WTC11 (cell line): Measurements from ENCODE around the gene PEX1. TPM values are rescaled to one million over a fixed set of nuclear protein-coding genes. Genes with fewer than 3 reads are reported as not detected.
A peak's percentile ranks its signal among the peaks of the same experiment; 100 is the strongest.
"Not testable (repeated sequence)": the region's sequence is repeated elsewhere in the genome, so short reads cannot be mapped to it uniquely, and the experiment has no call there.

Source experiments
- ATAC-seq: fragments of 200-7000 bp; cut with Tn5 transposase; 2 replicates; pipeline ENCODE4 v1.10.0; 2021; ENCODE audit warnings: mild to moderate bottlenecking, moderate library complexity
- CTCF ChIA-PET: fragments of 300-600 bp; sonication (Branson Sonifier 250); formaldehyde crosslinking; loops from one replicate; lab custom pipeline; 2021; ENCODE audit warnings: antibody characterized with exemption; lab: Charles Lee
- POLR2A ChIA-PET: fragments of 350-600 bp; sonication (Branson Sonifier 250); formaldehyde crosslinking; loops from one replicate; lab custom pipeline; 2021; ENCODE audit warnings: antibody characterized with exemption; lab: Charles Lee
- DNase-seq: peaks from one replicate; pipeline ENCODE4 v3.0.0; 2021; ENCODE audit warnings: low spot score
- H3K27ac Mint-ChIP-seq: 2 replicates; pipeline ENCODE4 v1.8.0; 2021; ENCODE audit warnings: mixed read lengths
- H3K27me3 Mint-ChIP-seq: 2 replicates; pipeline ENCODE4 v1.8.0; 2021; ENCODE audit warnings: low read depth, mild to moderate bottlenecking, moderate library complexity, mixed read lengths
- H3K36me3 Mint-ChIP-seq: 2 replicates; pipeline ENCODE4 v1.8.0; 2021; ENCODE audit warnings: mixed read lengths
- H3K4me1 Mint-ChIP-seq: 2 replicates; pipeline ENCODE4 v1.8.0; 2022; ENCODE audit warnings: mixed read lengths
- H3K4me3 Mint-ChIP-seq: 2 replicates; pipeline ENCODE4 v1.8.0; 2021; ENCODE audit warnings: mild to moderate bottlenecking, moderate library complexity, mixed read lengths
- H3K9me3 Mint-ChIP-seq: 2 replicates; pipeline ENCODE4 v1.8.0; 2021; ENCODE audit warnings: mixed read lengths
- CREB1 ChIP-seq: sonication (generic); formaldehyde crosslinking; IDR thresholded peaks from 2 replicates; pipeline ENCODE4 v1.8.0; 2023; ENCODE audit warnings: mild to moderate bottlenecking, missing genetic modification reagents
- ELF4 ChIP-seq: sonication (generic); formaldehyde crosslinking; IDR thresholded peaks from 2 replicates; pipeline ENCODE4 v1.8.1; 2022; ENCODE audit warnings: low read depth, mild to moderate bottlenecking, moderate library complexity, missing genetic modification reagents
- ETV6 ChIP-seq: sonication (generic); formaldehyde crosslinking; IDR thresholded peaks from 2 replicates; pipeline ENCODE4 v1.8.1; 2022; ENCODE audit warnings: mild to moderate bottlenecking, missing genetic modification reagents
- JAZF1 ChIP-seq: fragments of 250-450 bp; sonication (Bioruptor Pico); IDR thresholded peaks from 2 replicates; pipeline ENCODE4 v1.9.0; 2021; ENCODE audit warnings: moderate library complexity, mild to moderate bottlenecking, inconsistent platforms
- JUN ChIP-seq: sonication (generic); formaldehyde crosslinking; IDR thresholded peaks from 2 replicates; pipeline ENCODE4 v1.8.0; 2023; ENCODE audit warnings: mild to moderate bottlenecking, missing genetic modification reagents
- NFYB ChIP-seq: sonication (generic); formaldehyde crosslinking; conservative IDR thresholded peaks from 2 replicates; pipeline ENCODE4 v1.8.0; 2022; ENCODE audit warnings: low read depth, missing genetic modification reagents
- NR1H2 ChIP-seq: sonication (generic); formaldehyde crosslinking; IDR thresholded peaks from 2 replicates; pipeline ENCODE4 v1.9.0; 2021; ENCODE audit warnings: mild to moderate bottlenecking, moderate library complexity, missing genetic modification reagents
- SP1 ChIP-seq: sonication (generic); formaldehyde crosslinking; conservative IDR thresholded peaks from 2 replicates; pipeline ENCODE4 v1.8.1; 2022; ENCODE audit warnings: missing genetic modification reagents
- TP53 ChIP-seq: sonication (generic); formaldehyde crosslinking; IDR thresholded peaks from 2 replicates; pipeline ENCODE4 v1.8.1; 2023; ENCODE audit warnings: mild to moderate bottlenecking, missing genetic modification reagents
- ZNF232 ChIP-seq: sonication (generic); formaldehyde crosslinking; IDR thresholded peaks from 2 replicates; pipeline ENCODE4 v1.8.0; 2022; ENCODE audit warnings: mild to moderate bottlenecking, missing genetic modification reagents
- ZNF263 ChIP-seq: sonication (generic); formaldehyde crosslinking; IDR thresholded peaks from 2 replicates; pipeline ENCODE4 v1.8.1; 2022; ENCODE audit warnings: low read depth, mild to moderate bottlenecking, moderate library complexity, missing genetic modification reagents
- ZNF423 ChIP-seq: fragments of 250-450 bp; sonication (Bioruptor Pico); IDR thresholded peaks from 2 replicates; pipeline ENCODE4 v2.1.2; 2022; ENCODE audit warnings: mild to moderate bottlenecking, moderate library complexity
- total RNA-seq: library from RNA; stranded (reverse); gene quantifications from 3 replicates; pipeline ENCODE4 v1.2.3, GENCODE V29; 2021
- TF ChIP-seq, protein P1 (sequence below): sonication (generic); formaldehyde crosslinking; IDR thresholded peaks from 2 replicates; pipeline ENCODE4 v1.8.1; 2023; ENCODE audit warnings: mild to moderate bottlenecking, missing genetic modification reagents

Gene PEX1
- total RNA-seq, 1 experiment from 2014 or later: 24.9 TPM

DNA sequence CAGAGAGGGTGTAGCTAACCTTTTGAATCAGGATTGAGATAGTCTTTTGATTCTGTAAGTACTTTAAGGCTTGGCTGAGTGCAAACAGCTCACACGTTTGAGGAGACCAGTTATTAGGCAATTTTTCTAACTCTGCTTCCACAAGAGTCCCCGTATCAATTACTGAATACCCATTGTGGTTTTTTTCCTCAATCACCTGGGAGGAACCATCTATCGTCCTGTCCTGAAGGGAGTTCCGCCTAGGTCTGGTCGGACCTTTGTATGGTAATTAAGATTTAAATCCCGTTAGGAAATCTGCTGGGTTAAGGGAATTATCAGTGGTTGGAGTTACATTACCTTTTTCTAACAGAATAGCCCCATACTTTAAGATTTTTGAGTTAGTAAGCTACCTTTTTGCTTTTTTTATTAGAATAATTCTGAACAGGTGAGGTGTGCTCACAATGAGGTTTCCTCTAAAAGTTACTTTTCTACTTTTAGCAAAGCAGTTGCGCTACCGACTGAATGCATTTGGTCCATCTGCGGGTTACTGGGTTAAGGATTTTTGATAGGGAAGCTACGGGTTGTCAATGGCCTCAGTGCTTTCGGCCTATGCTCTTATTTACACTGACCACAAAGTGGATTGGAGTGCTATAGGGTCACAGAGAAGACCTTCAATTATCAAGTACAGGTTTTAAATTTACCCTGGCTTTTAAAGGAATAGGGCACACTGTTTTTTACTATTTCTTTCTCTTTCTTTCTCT, 52.3 kb downstream of the PEX1 start:
- H3K4me1 Mint-ChIP-seq: peaks cover 14% of the 10 kb centered on the region
- CTCF ChIA-PET, H3K27ac Mint-ChIP-seq, DNase-seq, ATAC-seq, H3K36me3 Mint-ChIP-seq, H3K27me3 Mint-ChIP-seq, H3K9me3 Mint-ChIP-seq, H3K4me3 Mint-ChIP-seq: not testable (repeated sequence)
- POLR2A ChIA-PET: interaction anchor here (0.6 kb wide), 1 partner anchor 35 kb away, joined by 3 read pairs; no protein-coding TSS in a partner anchor

DNA sequence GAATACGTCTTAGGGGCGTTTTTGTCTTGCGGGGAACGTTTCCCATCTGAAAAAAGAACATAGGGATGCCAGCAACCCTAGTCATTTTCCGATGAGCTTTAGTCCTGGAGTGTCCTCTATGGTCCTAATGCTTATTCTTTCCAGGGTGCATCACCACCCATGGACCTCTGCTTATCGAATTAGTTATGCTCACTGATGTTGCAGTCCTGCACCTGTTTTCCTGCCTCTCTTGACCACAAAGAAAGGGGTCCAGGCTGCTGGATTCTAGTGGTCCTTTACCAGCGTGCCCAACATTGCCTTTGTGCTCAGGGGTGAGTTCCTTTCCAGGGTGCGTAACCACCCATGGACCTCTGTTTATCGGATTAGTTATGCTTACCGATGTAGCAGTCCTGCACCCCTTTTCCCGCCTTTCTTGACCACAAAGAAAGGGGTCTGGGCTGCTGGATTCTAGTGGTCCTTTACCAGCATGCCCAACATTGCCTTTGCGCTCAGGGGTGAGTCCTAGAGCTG, 53.0 kb downstream of the PEX1 start:
- peaks cover 14% of the 10 kb centered on the region for H3K4me1 Mint-ChIP-seq
- H3K9me3 Mint-ChIP-seq, DNase-seq, H3K36me3 Mint-ChIP-seq, H3K27ac Mint-ChIP-seq, ATAC-seq, H3K27me3 Mint-ChIP-seq, H3K4me3 Mint-ChIP-seq, CTCF ChIA-PET: not testable (repeated sequence)
- POLR2A ChIA-PET: interaction anchor here (0.6 kb wide), 1 partner anchor 36 kb away, joined by 3 read pairs; no protein-coding TSS in a partner anchor

DNA sequence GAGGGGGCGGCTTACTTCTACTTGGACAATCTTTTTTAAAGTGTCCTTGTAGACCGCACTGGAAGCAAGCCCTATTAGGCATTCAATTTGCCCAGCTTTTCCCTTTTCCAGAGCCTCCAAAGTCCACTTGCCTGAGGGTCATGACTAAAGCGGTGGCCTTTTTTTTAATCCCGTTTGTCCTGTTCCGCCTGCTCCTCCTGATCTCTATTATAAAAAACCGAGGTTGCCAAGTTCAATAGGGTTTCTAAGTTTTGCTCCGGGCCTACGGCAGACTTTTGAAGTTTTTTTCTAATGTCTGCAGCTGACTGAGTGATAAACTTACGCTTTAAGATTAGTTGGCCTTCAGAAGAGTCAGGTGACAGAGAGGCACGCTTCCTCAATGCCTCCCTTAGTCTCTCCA, 54.3 kb downstream of the PEX1 start:
- POLR2A ChIA-PET, CTCF ChIA-PET, H3K36me3 Mint-ChIP-seq, H3K4me3 Mint-ChIP-seq, H3K27ac Mint-ChIP-seq, H3K27me3 Mint-ChIP-seq, DNase-seq, ATAC-seq, H3K4me1 Mint-ChIP-seq: not testable (repeated sequence)
- peaks cover 11% of the 10 kb centered on the region for H3K9me3 Mint-ChIP-seq

DNA sequence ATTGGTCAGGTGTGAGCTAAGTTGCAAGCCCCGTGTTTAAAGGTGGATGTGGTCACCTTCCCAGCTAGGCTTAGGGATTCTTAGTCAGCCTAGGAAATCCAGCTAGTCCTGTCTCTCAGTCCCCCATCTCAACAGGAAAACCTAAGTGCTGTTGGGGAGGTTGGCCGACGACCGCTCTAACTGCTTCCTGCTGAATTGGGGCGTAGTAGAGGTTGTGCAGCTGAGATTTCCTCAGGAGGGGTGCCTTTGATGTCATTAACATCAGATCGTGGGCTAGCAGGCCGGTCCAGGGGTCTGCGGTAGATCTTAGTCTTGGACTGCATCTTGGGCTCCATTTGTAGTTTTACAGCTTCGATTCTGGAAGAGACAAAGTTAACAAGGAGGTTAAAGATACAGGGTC, 59.7 kb downstream of the PEX1 start:
- CTCF ChIA-PET, H3K4me1 Mint-ChIP-seq: not testable (repeated sequence)
- H3K9me3 Mint-ChIP-seq: peaks cover 28% of the 10 kb centered on the region

DNA sequence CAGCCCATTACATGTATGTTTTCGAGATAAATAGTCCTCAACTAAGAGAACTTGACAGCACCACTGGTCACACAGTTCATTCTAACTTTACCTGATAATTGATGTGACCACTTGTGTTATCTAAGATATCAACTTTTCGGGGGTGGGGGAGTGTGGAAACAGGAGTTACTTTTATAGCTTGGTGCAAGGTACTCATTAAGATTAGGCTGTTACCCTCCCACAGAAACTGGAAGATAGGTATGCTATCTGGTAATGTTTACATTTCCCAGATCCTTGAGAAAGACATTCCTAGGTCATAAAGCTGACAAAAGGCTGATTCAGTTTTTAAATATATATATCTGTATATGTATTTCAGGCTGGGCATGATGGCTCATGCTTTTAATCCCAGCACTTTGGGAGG, 61.6 kb downstream of the PEX1 start:
- TF ChIP-seq JAZF1 (CRISPR knock-in tag) (no peak), ZNF263 (no peak)
- TF ChIP-seq, all 79 proteins: peak for 0
- H3K36me3 Mint-ChIP-seq: peaks cover 23% of the 10 kb centered on the region
- DNase-seq: no peak
- ChIA-PET POLR2A (no interaction called here), CTCF (interaction anchor here (1.5 kb wide), 1 partner anchor 20 kb away, joined by 3 read pairs; no protein-coding TSS in a partner anchor)
- no peaks in the 10 kb centered on the region for H3K4me1 Mint-ChIP-seq
- no peaks in the 10 kb centered on the region for H3K27me3 Mint-ChIP-seq
- H3K27ac Mint-ChIP-seq: no peak overlapping the region
- no peak for ATAC-seq
- H3K4me3 Mint-ChIP-seq: no peak overlapping the region
- H3K9me3 Mint-ChIP-seq: peaks cover 28% of the 10 kb centered on the region

More for the DNA sequence above, 59.7 kb downstream of the PEX1 start:
- DNase-seq, H3K4me3 Mint-ChIP-seq, H3K27me3 Mint-ChIP-seq, POLR2A ChIA-PET, ATAC-seq, H3K27ac Mint-ChIP-seq: not testable (repeated sequence)
- H3K36me3 Mint-ChIP-seq: peaks cover 23% of the 10 kb centered on the region

DNA sequence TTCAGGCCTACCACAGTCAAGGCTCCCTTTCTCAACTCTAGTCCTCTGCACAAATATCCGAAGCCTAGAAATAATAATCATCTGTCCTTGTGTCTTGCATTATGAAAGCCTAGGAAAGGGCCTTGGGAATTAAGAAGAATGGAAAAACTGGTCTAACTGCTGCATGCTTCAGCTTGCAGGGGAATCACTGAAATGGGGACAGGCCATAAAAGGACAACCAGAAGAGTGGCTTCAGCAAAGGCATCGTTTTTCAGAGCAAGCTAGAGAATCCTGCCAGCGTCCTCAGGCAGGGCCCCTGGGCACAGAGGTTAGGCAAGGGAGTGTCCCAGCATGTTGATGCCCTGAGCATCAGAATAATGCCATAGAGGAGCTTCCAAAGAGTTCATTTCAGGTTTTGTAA, 63.8 kb downstream of the PEX1 start:
- ChIA-PET CTCF (interaction anchor here (1.1 kb wide), 1 partner anchor 17 kb away, joined by 5 read pairs; the partner anchor contains the start of gene GATAD1), POLR2A (no interaction called here)
- H3K27me3 Mint-ChIP-seq: no peaks in the 10 kb centered on the region
- no peak overlapping the region for H3K4me3 Mint-ChIP-seq
- DNase-seq: no peak
- no peak for ATAC-seq
- H3K4me1 Mint-ChIP-seq: 0 out of 2 replicates have a peak, but pooled peaks cover 3% of the 10 kb centered on the region
- no peak for TF ChIP-seq CREB1 (CRISPR knock-in tag)
- no peak for TF ChIP-seq TP53 (CRISPR knock-in tag)
- no peak for TF ChIP-seq ETV6
- no peak for TF ChIP-seq NR1H2 (CRISPR knock-in tag)
- TF ChIP-seq SP1 (CRISPR knock-in tag): no peak
- no peak for TF ChIP-seq ZNF423 (CRISPR knock-in tag)
- TF ChIP-seq ZNF232 (CRISPR knock-in tag): no peak
- peaks cover 22% of the 10 kb centered on the region for H3K9me3 Mint-ChIP-seq
- H3K36me3 Mint-ChIP-seq: peaks cover 22% of the 10 kb centered on the region
- no peak overlapping the region for H3K27ac Mint-ChIP-seq

DNA sequence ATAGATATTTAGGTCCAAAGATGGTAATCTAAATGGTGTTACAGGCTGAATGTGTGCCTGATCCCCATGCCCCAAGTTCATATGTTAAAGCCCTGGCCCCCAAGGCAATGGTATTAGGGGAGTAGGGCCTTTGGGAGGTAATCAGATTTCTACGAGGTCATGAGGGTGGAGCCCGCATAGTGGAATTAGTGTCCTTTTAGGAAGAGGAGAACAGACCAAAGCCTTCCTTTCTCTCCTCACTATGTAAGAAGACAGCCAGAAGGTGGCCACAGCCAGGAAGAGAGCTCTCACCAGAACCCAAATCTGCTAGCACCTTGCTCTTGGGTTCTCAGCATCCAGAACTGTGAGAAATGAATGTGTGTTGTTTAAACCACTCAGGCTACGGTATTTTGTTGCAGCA, 65.8 kb downstream of the PEX1 start:
- Mint-ChIP-seq H3K4me3 (no peak overlapping the region), H3K9me3 (peaks cover 3% of the 10 kb centered on the region), H3K27ac (no peak overlapping the region; the same call in 1 of the 2 replicates), H3K4me1 (0 out of 2 replicates have a peak, but pooled peaks cover 3% of the 10 kb centered on the region), H3K36me3 (peaks cover 3% of the 10 kb centered on the region), H3K27me3 (no peaks in the 10 kb centered on the region)
- ATAC-seq (0 out of 2 replicates have a peak, but pooled peaks have one; percentile 18), DNase-seq (no peak)
- POLR2A ChIA-PET: no interaction called here
- CTCF ChIA-PET: interaction anchor here (0.6 kb wide), 1 partner anchor 15 kb away, joined by 3 read pairs; the partner anchor contains the start of gene GATAD1
- TF ChIP-seq, protein P1, sequence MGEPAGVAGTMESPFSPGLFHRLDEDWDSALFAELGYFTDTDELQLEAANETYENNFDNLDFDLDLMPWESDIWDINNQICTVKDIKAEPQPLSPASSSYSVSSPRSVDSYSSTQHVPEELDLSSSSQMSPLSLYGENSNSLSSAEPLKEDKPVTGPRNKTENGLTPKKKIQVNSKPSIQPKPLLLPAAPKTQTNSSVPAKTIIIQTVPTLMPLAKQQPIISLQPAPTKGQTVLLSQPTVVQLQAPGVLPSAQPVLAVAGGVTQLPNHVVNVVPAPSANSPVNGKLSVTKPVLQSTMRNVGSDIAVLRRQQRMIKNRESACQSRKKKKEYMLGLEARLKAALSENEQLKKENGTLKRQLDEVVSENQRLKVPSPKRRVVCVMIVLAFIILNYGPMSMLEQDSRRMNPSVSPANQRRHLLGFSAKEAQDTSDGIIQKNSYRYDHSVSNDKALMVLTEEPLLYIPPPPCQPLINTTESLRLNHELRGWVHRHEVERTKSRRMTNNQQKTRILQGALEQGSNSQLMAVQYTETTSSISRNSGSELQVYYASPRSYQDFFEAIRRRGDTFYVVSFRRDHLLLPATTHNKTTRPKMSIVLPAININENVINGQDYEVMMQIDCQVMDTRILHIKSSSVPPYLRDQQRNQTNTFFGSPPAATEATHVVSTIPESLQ (CRISPR knock-in tag): no peak
- TF ChIP-seq ELF4 (CRISPR knock-in tag): no peak
- TF ChIP-seq JUN: no peak
- TF ChIP-seq NFYB (CRISPR knock-in tag): no peak
- TF ChIP-seq SP1 (CRISPR knock-in tag): no peak
- no peak for TF ChIP-seq ZNF263
- TF ChIP-seq ZNF423 (CRISPR knock-in tag): no peak
